ENCODE measurements around the gene HEATR3.

HEATR3 gene

GRCh38 chr16:50056226-50056625 is 9.5 kb upstream of the HEATR3 start:
- no peaks in the 10 kb centered on the region for H3K79me2 ChIP-seq (ENCODE audit: control insufficient read depth, insufficient read depth, low read length, unreplicated experiment)
- H3K36me3 ChIP-seq (ENCODE audit: insufficient read depth, low read length): no peaks in the 10 kb centered on the region
- no peak overlapping the region for H3K4me3 ChIP-seq (ENCODE audit: low read depth, low read length)
- H3K27me3 ChIP-seq (ENCODE audit: insufficient read depth, low read length): peaks cover 3% of the 10 kb centered on the region; the same call in 1 of the 2 replicates
- no peaks in the 10 kb centered on the region for H3K4me1 ChIP-seq (ENCODE audit: control insufficient read depth, insufficient read depth, low read length, unreplicated experiment)
- no peak overlapping the region for H2AFZ ChIP-seq (ENCODE audit: low read length, unreplicated experiment)
- no peak overlapping the region for H3K27ac ChIP-seq (ENCODE audit: low read depth, low read length)

- no peak overlapping the region for H3K4me3 ChIP-seq (ENCODE audit: low read depth, low read length)
- no peaks in the 10 kb centered on the region for H3K36me3 ChIP-seq (ENCODE audit: insufficient read depth, low read length)
- H3K79me2 ChIP-seq (ENCODE audit: control insufficient read depth, insufficient read depth, low read length, unreplicated experiment): no peaks in the 10 kb centered on the region
- H2AFZ ChIP-seq (ENCODE audit: low read length, unreplicated experiment): no peak overlapping the region
- no peaks in the 10 kb centered on the region for H3K27me3 ChIP-seq (ENCODE audit: insufficient read depth, low read length)
- H3K27ac ChIP-seq (ENCODE audit: low read depth, low read length): no peak overlapping the region
- no peaks in the 10 kb centered on the region for H3K4me1 ChIP-seq (ENCODE audit: control insufficient read depth, insufficient read depth, low read length, unreplicated experiment)
Measured at GRCh38 chr16:50058091-50058771, 7.5 kb upstream of the HEATR3 start.

GRCh38 chr16:50059111-50059510 is 6.7 kb upstream of the HEATR3 start:
- H2AFZ ChIP-seq (ENCODE audit: low read length, unreplicated experiment): no peak overlapping the region
- no peak overlapping the region for H3K4me3 ChIP-seq (ENCODE audit: low read depth, low read length)
- H3K79me2 ChIP-seq (ENCODE audit: control insufficient read depth, insufficient read depth, low read length, unreplicated experiment): no peaks in the 10 kb centered on the region
- H3K36me3 ChIP-seq (ENCODE audit: insufficient read depth, low read length): no peaks in the 10 kb centered on the region
- no peaks in the 10 kb centered on the region for H3K27me3 ChIP-seq (ENCODE audit: insufficient read depth, low read length)
- no peak overlapping the region for H3K27ac ChIP-seq (ENCODE audit: low read depth, low read length)
- no peaks in the 10 kb centered on the region for H3K4me1 ChIP-seq (ENCODE audit: control insufficient read depth, insufficient read depth, low read length, unreplicated experiment)

- no peaks in the 10 kb centered on the region for H3K27me3 ChIP-seq (ENCODE audit: insufficient read depth, low read length)
Measured at GRCh38 chr16:50059669-50060068, 6.1 kb upstream of the HEATR3 start.

GRCh38 chr16:50061326-50061725 is 4.4 kb upstream of the HEATR3 start:
- Histone ChIP-seq H3K36me3 (ENCODE audit: insufficient read depth, low read length) (no peaks in the 10 kb centered on the region), H3K4me1 (ENCODE audit: control insufficient read depth, insufficient read depth, low read length, unreplicated experiment) (no peaks in the 10 kb centered on the region), H3K27me3 (ENCODE audit: insufficient read depth, low read length) (no peaks in the 10 kb centered on the region), H2AFZ (ENCODE audit: low read length, unreplicated experiment) (no peak overlapping the region), H3K79me2 (ENCODE audit: control insufficient read depth, insufficient read depth, low read length, unreplicated experiment) (peaks cover under 1% of the 10 kb centered on the region), H3K4me3 (ENCODE audit: low read depth, low read length) (no peak overlapping the region), H3K27ac (ENCODE audit: low read depth, low read length) (no peak overlapping the region)

More at GRCh38 chr16:50059669-50060068, 6.1 kb upstream of the HEATR3 start:
- Histone ChIP-seq H2AFZ (ENCODE audit: low read length, unreplicated experiment) (no peak overlapping the region), H3K4me3 (ENCODE audit: low read depth, low read length) (no peak overlapping the region), H3K36me3 (ENCODE audit: insufficient read depth, low read length) (no peaks in the 10 kb centered on the region), H3K4me1 (ENCODE audit: control insufficient read depth, insufficient read depth, low read length, unreplicated experiment) (no peaks in the 10 kb centered on the region), H3K27ac (ENCODE audit: low read depth, low read length) (no peak overlapping the region), H3K79me2 (ENCODE audit: control insufficient read depth, insufficient read depth, low read length, unreplicated experiment) (no peaks in the 10 kb centered on the region)

GRCh38 chr16:50065241-50065623 is 538 bp upstream of the HEATR3 start:
- H3K27ac ChIP-seq (ENCODE audit: low read depth, low read length): no peak overlapping the region
- H3K79me2 ChIP-seq (ENCODE audit: control insufficient read depth, insufficient read depth, low read length, unreplicated experiment): peaks cover 39% of the 10 kb centered on the region
- no peaks in the 10 kb centered on the region for H3K27me3 ChIP-seq (ENCODE audit: insufficient read depth, low read length)
- peaks cover 22% of the 10 kb centered on the region for H3K4me1 ChIP-seq (ENCODE audit: control insufficient read depth, insufficient read depth, low read length, unreplicated experiment)
- H2AFZ ChIP-seq (ENCODE audit: low read length, unreplicated experiment): peak overlapping the region; percentile 57
- 0 out of 2 replicates have a peak, but pooled peaks cover 6% of the 10 kb centered on the region for H3K36me3 ChIP-seq (ENCODE audit: insufficient read depth, low read length)
- H3K4me3 ChIP-seq (ENCODE audit: low read depth, low read length): peak overlapping the region; percentile 89

GRCh38 chr16:50066482-50067289 is 916 bp downstream of the HEATR3 start:
- Histone ChIP-seq H3K36me3 (ENCODE audit: insufficient read depth, low read length) (0 out of 2 replicates have a peak, but pooled peaks cover 6% of the 10 kb centered on the region), H3K4me1 (ENCODE audit: control insufficient read depth, insufficient read depth, low read length, unreplicated experiment) (peaks cover 22% of the 10 kb centered on the region), H2AFZ (ENCODE audit: low read length, unreplicated experiment) (peak overlapping the region; percentile 28), H3K4me3 (ENCODE audit: low read depth, low read length) (peak overlapping the region; percentile 89), H3K27ac (ENCODE audit: low read depth, low read length) (no peak overlapping the region), H3K79me2 (ENCODE audit: control insufficient read depth, insufficient read depth, low read length, unreplicated experiment) (peaks cover 39% of the 10 kb centered on the region), H3K27me3 (ENCODE audit: insufficient read depth, low read length) (no peaks in the 10 kb centered on the region)

- Histone ChIP-seq H3K79me2 (ENCODE audit: control insufficient read depth, insufficient read depth, low read length, unreplicated experiment) (peaks cover 43% of the 10 kb centered on the region), H3K4me3 (ENCODE audit: low read depth, low read length) (peak overlapping the region; percentile 89), H2AFZ (ENCODE audit: low read length, unreplicated experiment) (no peak overlapping the region), H3K27ac (ENCODE audit: low read depth, low read length) (no peak overlapping the region), H3K4me1 (ENCODE audit: control insufficient read depth, insufficient read depth, low read length, unreplicated experiment) (peaks cover 22% of the 10 kb centered on the region), H3K36me3 (ENCODE audit: insufficient read depth, low read length) (peaks cover 8% of the 10 kb centered on the region; the same call in 1 of the 2 replicates), H3K27me3 (ENCODE audit: insufficient read depth, low read length) (no peaks in the 10 kb centered on the region)
Measured at GRCh38 chr16:50067290-50067853, 1.6 kb downstream of the HEATR3 start.

GRCh38 chr16:50068550-50068949 is 2.8 kb downstream of the HEATR3 start:
- Histone ChIP-seq H3K36me3 (ENCODE audit: insufficient read depth, low read length) (peaks cover 11% of the 10 kb centered on the region; the same call in 1 of the 2 replicates), H2AFZ (ENCODE audit: low read length, unreplicated experiment) (no peak overlapping the region), H3K4me1 (ENCODE audit: control insufficient read depth, insufficient read depth, low read length, unreplicated experiment) (peaks cover 22% of the 10 kb centered on the region), H3K27me3 (ENCODE audit: insufficient read depth, low read length) (no peaks in the 10 kb centered on the region), H3K27ac (ENCODE audit: low read depth, low read length) (no peak overlapping the region), H3K79me2 (ENCODE audit: control insufficient read depth, insufficient read depth, low read length, unreplicated experiment) (peaks cover 49% of the 10 kb centered on the region), H3K4me3 (ENCODE audit: low read depth, low read length) (0 out of 2 replicates have a peak overlapping the region, but pooled peaks have one; percentile 4)

GRCh38 chr16:50069060-50069459 is 3.3 kb downstream of the HEATR3 start:
- H3K4me1 ChIP-seq (ENCODE audit: control insufficient read depth, insufficient read depth, low read length, unreplicated experiment): peaks cover 22% of the 10 kb centered on the region
- H2AFZ ChIP-seq (ENCODE audit: low read length, unreplicated experiment): no peak overlapping the region
- peaks cover 49% of the 10 kb centered on the region for H3K79me2 ChIP-seq (ENCODE audit: control insufficient read depth, insufficient read depth, low read length, unreplicated experiment)
- no peaks in the 10 kb centered on the region for H3K27me3 ChIP-seq (ENCODE audit: insufficient read depth, low read length)
- no peak overlapping the region for H3K4me3 ChIP-seq (ENCODE audit: low read depth, low read length)
- peaks cover 11% of the 10 kb centered on the region; the same call in 1 of the 2 replicates for H3K36me3 ChIP-seq (ENCODE audit: insufficient read depth, low read length)
- no peak overlapping the region for H3K27ac ChIP-seq (ENCODE audit: low read depth, low read length)

Measured in ACC112 (cell line).